ENCODE results near the gene GPSM1.
A peak's percentile ranks its signal among the peaks of the same experiment; 100 is the strongest.

The GPSM1 gene

GRCh38 chr9:136309101-136309801 is 18.1 kb upstream of the GPSM1 start:
- TF ChIP-seq FOXM1 (IDR thresholded peaks at IDR 0.05; ENCODE audit: borderline replicate concordance) (no peak), NFRKB (IDR thresholded peaks at IDR 0.05) (no peak), HDGF (IDR thresholded peaks at IDR 0.05; ENCODE audit: borderline replicate concordance) (no peak), TARDBP (IDR thresholded peaks at IDR 0.05) (no peak), SUZ12 (IDR thresholded peaks at IDR 0.05) (no peak), ELF4 (IDR thresholded peaks at IDR 0.05) (no peak), SP1 (IDR thresholded peaks at IDR 0.05) (no peak), LEF1 (IDR thresholded peaks at IDR 0.05; ENCODE audit: borderline replicate concordance) (no peak), BHLHE40 (IDR thresholded peaks at IDR 0.05; ENCODE audit: borderline replicate concordance) (no peak), FOXA1 (IDR thresholded peaks at IDR 0.05) (no peak), FOXK2 (IDR thresholded peaks at IDR 0.05) (no peak)
- ChIA-PET POLR2A (no interaction called here), CTCF (no interaction called here)
- no peak for DNase-seq (ENCODE audit: extremely low spot score)

- ChIA-PET CTCF (no interaction called here), POLR2A (no interaction called here)
- DNase-seq (ENCODE audit: extremely low spot score) = no peak
- TF ChIP-seq CTBP1 (IDR thresholded peaks at IDR 0.05; ENCODE audit: borderline replicate concordance) (0 out of 2 replicates have a peak, but pooled peaks have one; percentile 27), HDGF (IDR thresholded peaks at IDR 0.05; ENCODE audit: borderline replicate concordance) (no peak)
Observed at GRCh38 chr9:136309806-136310220, 17.5 kb upstream of the GPSM1 start.

- no peak for TF ChIP-seq ELF4 (IDR thresholded peaks at IDR 0.05)
- no peak for TF ChIP-seq LEF1 (IDR thresholded peaks at IDR 0.05; ENCODE audit: borderline replicate concordance)
- TF ChIP-seq CTBP1 (IDR thresholded peaks at IDR 0.05; ENCODE audit: borderline replicate concordance) = no peak
- TF ChIP-seq ZNF384 (IDR thresholded peaks at IDR 0.05) = no peak
- TF ChIP-seq FOXA1 (IDR thresholded peaks at IDR 0.05) = no peak
- no peak for TF ChIP-seq BHLHE40 (IDR thresholded peaks at IDR 0.05; ENCODE audit: borderline replicate concordance)
- no peak for TF ChIP-seq SP1 (IDR thresholded peaks at IDR 0.05)
- TF ChIP-seq PKNOX1 (IDR thresholded peaks at IDR 0.05) = no peak
- no peak for TF ChIP-seq SUZ12 (IDR thresholded peaks at IDR 0.05)
- no peak for TF ChIP-seq ARNT (IDR thresholded peaks at IDR 0.05)
- no peak for TF ChIP-seq HDGF (IDR thresholded peaks at IDR 0.05; ENCODE audit: borderline replicate concordance)
- TF ChIP-seq FOXK2 (IDR thresholded peaks at IDR 0.05) = no peak
- no peak for TF ChIP-seq NFRKB (IDR thresholded peaks at IDR 0.05)
- TF ChIP-seq TARDBP (IDR thresholded peaks at IDR 0.05) = no peak
- no peak for TF ChIP-seq L3MBTL2 (conservative IDR thresholded peaks at IDR 0.05)
- TF ChIP-seq FOXM1 (IDR thresholded peaks at IDR 0.05; ENCODE audit: borderline replicate concordance) = no peak
- POLR2A ChIA-PET = no interaction called here
- CTCF ChIA-PET = no interaction called here
- DNase-seq (ENCODE audit: extremely low spot score) = no peak
Observed at GRCh38 chr9:136310273-136311030, 16.9 kb upstream of the GPSM1 start.

GRCh38 chr9:136311051-136312008 is 16.0 kb upstream of the GPSM1 start:
- ChIA-PET CTCF (interaction anchor here (1.1 to 2.2 kb wide), 2 partner anchors 52 to 55 kb away, joined by 3 to 8 read pairs; partner anchors contain the start of gene DNLZ), POLR2A (no interaction called here)
- TF ChIP-seq BHLHE40 (IDR thresholded peaks at IDR 0.05; ENCODE audit: borderline replicate concordance) (no peak), LEF1 (IDR thresholded peaks at IDR 0.05; ENCODE audit: borderline replicate concordance) (no peak), FOXK2 (IDR thresholded peaks at IDR 0.05) (no peak), ELF4 (IDR thresholded peaks at IDR 0.05) (no peak), NFRKB (IDR thresholded peaks at IDR 0.05) (no peak), PKNOX1 (IDR thresholded peaks at IDR 0.05) (no peak), ARNT (IDR thresholded peaks at IDR 0.05) (no peak), FOXM1 (IDR thresholded peaks at IDR 0.05; ENCODE audit: borderline replicate concordance) (no peak), FOXA1 (IDR thresholded peaks at IDR 0.05) (no peak), HDGF (IDR thresholded peaks at IDR 0.05; ENCODE audit: borderline replicate concordance) (no peak), CTBP1 (IDR thresholded peaks at IDR 0.05; ENCODE audit: borderline replicate concordance) (no peak), SP1 (IDR thresholded peaks at IDR 0.05) (no peak), L3MBTL2 (conservative IDR thresholded peaks at IDR 0.05) (no peak), TARDBP (IDR thresholded peaks at IDR 0.05) (no peak), SUZ12 (IDR thresholded peaks at IDR 0.05) (no peak), ZNF384 (IDR thresholded peaks at IDR 0.05) (no peak)
- DNase-seq (ENCODE audit: extremely low spot score) = no peak

GRCh38 chr9:136312009-136312375 is 15.3 kb upstream of the GPSM1 start:
- ChIA-PET CTCF (interaction anchor here (1.1 to 2.2 kb wide), 2 partner anchors 52 to 55 kb away, joined by 3 to 8 read pairs; partner anchors contain the start of gene DNLZ), POLR2A (interaction anchor here (1.5 kb wide), 1 partner anchor 52 kb away, joined by 3 read pairs; the partner anchor contains the start of gene DNLZ)

More at GRCh38 chr9:136312009-136312375, 15.3 kb upstream of the GPSM1 start:
- no peak for DNase-seq (ENCODE audit: extremely low spot score)
- TF ChIP-seq ELF4 (IDR thresholded peaks at IDR 0.05) = no peak
- TF ChIP-seq TARDBP (IDR thresholded peaks at IDR 0.05) = no peak
- TF ChIP-seq ZNF384 (IDR thresholded peaks at IDR 0.05) = no peak
- TF ChIP-seq L3MBTL2 (conservative IDR thresholded peaks at IDR 0.05) = no peak
- TF ChIP-seq SUZ12 (IDR thresholded peaks at IDR 0.05) = no peak
- no peak for TF ChIP-seq BHLHE40 (IDR thresholded peaks at IDR 0.05; ENCODE audit: borderline replicate concordance)
- no peak for TF ChIP-seq PKNOX1 (IDR thresholded peaks at IDR 0.05)
- no peak for TF ChIP-seq LEF1 (IDR thresholded peaks at IDR 0.05; ENCODE audit: borderline replicate concordance)
- TF ChIP-seq FOXM1 (IDR thresholded peaks at IDR 0.05; ENCODE audit: borderline replicate concordance) = no peak
- no peak for TF ChIP-seq FOXA1 (IDR thresholded peaks at IDR 0.05)
- TF ChIP-seq CTBP1 (IDR thresholded peaks at IDR 0.05; ENCODE audit: borderline replicate concordance) = no peak
- no peak for TF ChIP-seq SP1 (IDR thresholded peaks at IDR 0.05)
- TF ChIP-seq ARNT (IDR thresholded peaks at IDR 0.05) = no peak
- no peak for TF ChIP-seq HDGF (IDR thresholded peaks at IDR 0.05; ENCODE audit: borderline replicate concordance)
- TF ChIP-seq NFRKB (IDR thresholded peaks at IDR 0.05) = no peak
- TF ChIP-seq FOXK2 (IDR thresholded peaks at IDR 0.05) = no peak

Measured in HEK293T (cell line).